Measurements from ENCODE around the gene ABCA2. TPM values are rescaled to one million over a fixed set of nuclear protein-coding genes. Genes with fewer than 3 reads are reported as not detected.

Gene ABCA2
- polyA plus RNA-seq, 1 of the 3 experiments (the other 2 are of a cell fraction) = 34.7 TPM

- no peaks in the 10 kb centered on the region for H4K20me1 ChIP-seq (ENCODE audit: insufficient read depth)
- no peak overlapping the region for H3K9ac ChIP-seq
- H3K9me3 ChIP-seq = no peaks in the 10 kb centered on the region
- H3K9me2 ChIP-seq = no peaks in the 10 kb centered on the region
- peaks cover 0 to 8% of the 10 kb centered on the region in 2 experiments; a peak in 1 of 4 replicates for H3K4me1 ChIP-seq (ENCODE audit: control insufficient read depth in 1 of 2, insufficient read depth in 2 of 2, low read depth in 1 of 2, low read length in 1 of 2)
- CTCF ChIA-PET = interaction anchor here (1.0 to 1.8 kb wide), 6 partner anchors 11 to 191 kb away, joined by 3 to 8 read pairs (median 4); no protein-coding TSS in a partner anchor
- TF ChIP-seq RAD21 (IDR thresholded peaks at IDR 0.05; ENCODE audit: low read length) (no peak), CHD2 (IDR thresholded peaks at IDR 0.05; ENCODE audit: low read length, partially characterized antibody) (no peak), JUND (IDR thresholded peaks at IDR 0.05) (no peak), RXRA (IDR thresholded peaks at IDR 0.05; ENCODE audit: borderline replicate concordance, low read depth) (no peak), EP300 (IDR thresholded peaks at IDR 0.05; ENCODE audit: borderline replicate concordance in 1 of 2, low read depth in 1 of 2, low read length in 1 of 2) (no peak), YY1 (IDR thresholded peaks at IDR 0.05; ENCODE audit: low read depth) (no peak), MAX (IDR thresholded peaks at IDR 0.05; ENCODE audit: low read depth) (no peak), MEF2A (IDR thresholded peaks at IDR 0.05; ENCODE audit: borderline replicate concordance, low read depth) (no peak), REST (IDR thresholded peaks at IDR 0.05; ENCODE audit: low read depth, low read length) (no peak), SMC3 (IDR thresholded peaks at IDR 0.05; ENCODE audit: low read depth, low read length) (no peak), TCF12 (IDR thresholded peaks at IDR 0.05) (no peak)
- TF ChIP-seq, protein P1, sequence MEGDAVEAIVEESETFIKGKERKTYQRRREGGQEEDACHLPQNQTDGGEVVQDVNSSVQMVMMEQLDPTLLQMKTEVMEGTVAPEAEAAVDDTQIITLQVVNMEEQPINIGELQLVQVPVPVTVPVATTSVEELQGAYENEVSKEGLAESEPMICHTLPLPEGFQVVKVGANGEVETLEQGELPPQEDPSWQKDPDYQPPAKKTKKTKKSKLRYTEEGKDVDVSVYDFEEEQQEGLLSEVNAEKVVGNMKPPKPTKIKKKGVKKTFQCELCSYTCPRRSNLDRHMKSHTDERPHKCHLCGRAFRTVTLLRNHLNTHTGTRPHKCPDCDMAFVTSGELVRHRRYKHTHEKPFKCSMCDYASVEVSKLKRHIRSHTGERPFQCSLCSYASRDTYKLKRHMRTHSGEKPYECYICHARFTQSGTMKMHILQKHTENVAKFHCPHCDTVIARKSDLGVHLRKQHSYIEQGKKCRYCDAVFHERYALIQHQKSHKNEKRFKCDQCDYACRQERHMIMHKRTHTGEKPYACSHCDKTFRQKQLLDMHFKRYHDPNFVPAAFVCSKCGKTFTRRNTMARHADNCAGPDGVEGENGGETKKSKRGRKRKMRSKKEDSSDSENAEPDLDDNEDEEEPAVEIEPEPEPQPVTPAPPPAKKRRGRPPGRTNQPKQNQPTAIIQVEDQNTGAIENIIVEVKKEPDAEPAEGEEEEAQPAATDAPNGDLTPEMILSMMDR (IDR thresholded peaks at IDR 0.05) = no peak
- TF ChIP-seq, protein P2, sequence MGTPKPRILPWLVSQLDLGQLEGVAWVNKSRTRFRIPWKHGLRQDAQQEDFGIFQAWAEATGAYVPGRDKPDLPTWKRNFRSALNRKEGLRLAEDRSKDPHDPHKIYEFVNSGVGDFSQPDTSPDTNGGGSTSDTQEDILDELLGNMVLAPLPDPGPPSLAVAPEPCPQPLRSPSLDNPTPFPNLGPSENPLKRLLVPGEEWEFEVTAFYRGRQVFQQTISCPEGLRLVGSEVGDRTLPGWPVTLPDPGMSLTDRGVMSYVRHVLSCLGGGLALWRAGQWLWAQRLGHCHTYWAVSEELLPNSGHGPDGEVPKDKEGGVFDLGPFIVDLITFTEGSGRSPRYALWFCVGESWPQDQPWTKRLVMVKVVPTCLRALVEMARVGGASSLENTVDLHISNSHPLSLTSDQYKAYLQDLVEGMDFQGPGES (IDR thresholded peaks at IDR 0.05; ENCODE audit: low read depth, low read length) = no peak
- TF ChIP-seq, protein P3, sequence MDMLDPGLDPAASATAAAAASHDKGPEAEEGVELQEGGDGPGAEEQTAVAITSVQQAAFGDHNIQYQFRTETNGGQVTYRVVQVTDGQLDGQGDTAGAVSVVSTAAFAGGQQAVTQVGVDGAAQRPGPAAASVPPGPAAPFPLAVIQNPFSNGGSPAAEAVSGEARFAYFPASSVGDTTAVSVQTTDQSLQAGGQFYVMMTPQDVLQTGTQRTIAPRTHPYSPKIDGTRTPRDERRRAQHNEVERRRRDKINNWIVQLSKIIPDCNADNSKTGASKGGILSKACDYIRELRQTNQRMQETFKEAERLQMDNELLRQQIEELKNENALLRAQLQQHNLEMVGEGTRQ (IDR thresholded peaks at IDR 0.05; ENCODE audit: borderline replicate concordance, low read depth, low read length) = no peak
- H3K4me3 ChIP-seq (ENCODE audit: low read depth in 2 of 2, low read length in 1 of 2) = no peak overlapping the region
- no peaks in the 10 kb centered on the region for H3K27me3 ChIP-seq (ENCODE audit: insufficient read depth)
- no peak overlapping the region for H2AFZ ChIP-seq (ENCODE audit: low read depth)
- H3K27ac ChIP-seq (ENCODE audit: low read depth in 2 of 2, low read length in 1 of 2) = no peak overlapping the region
- H3F3A ChIP-seq (replicated peaks; ENCODE audit: insufficient read depth) = no peaks in the 10 kb centered on the region
- 81% methylated on average over 12 of the region's 19 CpGs for WGBS (ENCODE audit: low lambda C conversion rate)
- H3K36me3 ChIP-seq (replicated peaks in 1 of 2; ENCODE audit: control insufficient read depth in 1 of 2, insufficient read depth in 2 of 2, low read length in 1 of 2) = no peaks in the 10 kb centered on the region
- no peaks in the 10 kb centered on the region for H3K79me2 ChIP-seq (ENCODE audit: insufficient read depth)
- DNase-seq = no peak
- no peak overlapping the region for H3K4me2 ChIP-seq
- POLR2A ChIA-PET = no interaction called here
These were observed 67.7 kb downstream of the ABCA2 start for GRCh38 chr9:136960212-136960937.

All from SK-N-SH (cell line).